ENCODE results near the gene DGKZ.

DNA sequence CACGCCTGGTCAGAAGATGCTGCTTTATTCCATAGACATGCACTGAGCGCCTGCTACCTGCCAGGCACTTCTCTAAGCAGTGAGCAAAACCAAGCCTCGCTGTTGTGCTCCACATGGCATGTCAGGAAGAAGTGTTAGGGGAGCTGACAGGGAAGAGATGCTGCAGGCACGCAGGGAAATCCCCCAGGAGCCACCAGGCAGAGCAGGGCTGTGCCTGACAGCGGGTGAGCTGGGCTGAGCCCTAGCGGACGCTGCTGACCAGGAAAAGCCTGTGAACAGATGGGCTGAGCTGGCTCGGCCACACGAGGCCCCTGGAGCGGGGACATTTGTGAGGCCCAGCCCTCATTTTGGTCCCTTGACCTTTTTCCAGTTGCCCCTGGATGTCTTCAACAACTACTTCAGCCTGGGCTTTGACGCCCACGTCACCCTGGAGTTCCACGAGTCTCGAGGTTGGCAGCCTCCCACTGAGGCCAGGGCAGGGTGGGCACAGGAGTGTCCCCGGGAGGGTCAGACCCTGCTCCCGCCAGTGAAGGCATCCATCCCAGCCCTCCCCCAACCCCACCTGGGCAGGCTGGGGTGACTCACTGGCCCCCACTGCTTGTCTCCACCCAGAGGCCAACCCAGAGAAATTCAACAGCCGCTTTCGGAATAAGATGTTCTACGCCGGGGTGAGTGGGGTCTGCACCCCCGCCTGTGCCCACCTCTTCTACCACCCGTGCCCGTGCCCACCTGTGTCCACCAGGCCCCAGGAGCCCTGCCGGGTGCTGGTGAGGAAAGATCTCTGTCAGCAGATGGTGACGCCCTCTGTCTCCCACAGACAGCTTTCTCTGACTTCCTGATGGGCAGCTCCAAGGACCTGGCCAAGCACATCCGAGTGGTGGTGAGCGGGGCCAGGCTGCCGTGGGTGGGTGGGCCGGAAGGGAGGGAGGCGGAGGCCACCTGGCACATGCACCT is 26.8 kb downstream of the DGKZ start:
- TF ChIP-seq, protein P1, sequence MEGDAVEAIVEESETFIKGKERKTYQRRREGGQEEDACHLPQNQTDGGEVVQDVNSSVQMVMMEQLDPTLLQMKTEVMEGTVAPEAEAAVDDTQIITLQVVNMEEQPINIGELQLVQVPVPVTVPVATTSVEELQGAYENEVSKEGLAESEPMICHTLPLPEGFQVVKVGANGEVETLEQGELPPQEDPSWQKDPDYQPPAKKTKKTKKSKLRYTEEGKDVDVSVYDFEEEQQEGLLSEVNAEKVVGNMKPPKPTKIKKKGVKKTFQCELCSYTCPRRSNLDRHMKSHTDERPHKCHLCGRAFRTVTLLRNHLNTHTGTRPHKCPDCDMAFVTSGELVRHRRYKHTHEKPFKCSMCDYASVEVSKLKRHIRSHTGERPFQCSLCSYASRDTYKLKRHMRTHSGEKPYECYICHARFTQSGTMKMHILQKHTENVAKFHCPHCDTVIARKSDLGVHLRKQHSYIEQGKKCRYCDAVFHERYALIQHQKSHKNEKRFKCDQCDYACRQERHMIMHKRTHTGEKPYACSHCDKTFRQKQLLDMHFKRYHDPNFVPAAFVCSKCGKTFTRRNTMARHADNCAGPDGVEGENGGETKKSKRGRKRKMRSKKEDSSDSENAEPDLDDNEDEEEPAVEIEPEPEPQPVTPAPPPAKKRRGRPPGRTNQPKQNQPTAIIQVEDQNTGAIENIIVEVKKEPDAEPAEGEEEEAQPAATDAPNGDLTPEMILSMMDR (IDR thresholded peaks at IDR 0.05; ENCODE audit: low read length), result no peak
- no peak for TF ChIP-seq EZH2 (optimal IDR thresholded peaks at IDR 0.05; ENCODE audit: low read depth, low read length)
- TF ChIP-seq EZH2phosphoT487 (IDR thresholded peaks at IDR 0.05; ENCODE audit: low read length), result no peak
